Measurements from ENCODE around the gene NALCN.

DNA sequence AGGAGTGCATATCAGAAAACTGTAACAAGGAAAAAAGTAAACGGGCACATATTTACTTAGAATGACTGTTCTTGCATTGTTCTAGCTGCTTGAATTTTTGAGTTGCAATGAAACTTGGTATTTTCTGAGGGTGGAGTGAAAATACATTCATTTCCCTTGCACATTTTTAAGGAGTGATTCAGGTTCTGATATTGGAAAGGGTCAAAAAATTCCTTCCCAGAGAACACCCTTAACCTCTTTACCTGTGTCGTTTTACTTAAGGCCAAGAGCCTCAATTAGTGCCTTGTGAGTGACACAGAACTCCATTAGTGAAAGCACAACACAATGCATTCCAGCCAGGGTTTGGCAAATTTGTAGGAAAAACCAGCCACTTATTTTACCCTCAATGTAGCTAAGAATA is 38.5 kb upstream of the NALCN start:
- TF ChIP-seq, protein P1, sequence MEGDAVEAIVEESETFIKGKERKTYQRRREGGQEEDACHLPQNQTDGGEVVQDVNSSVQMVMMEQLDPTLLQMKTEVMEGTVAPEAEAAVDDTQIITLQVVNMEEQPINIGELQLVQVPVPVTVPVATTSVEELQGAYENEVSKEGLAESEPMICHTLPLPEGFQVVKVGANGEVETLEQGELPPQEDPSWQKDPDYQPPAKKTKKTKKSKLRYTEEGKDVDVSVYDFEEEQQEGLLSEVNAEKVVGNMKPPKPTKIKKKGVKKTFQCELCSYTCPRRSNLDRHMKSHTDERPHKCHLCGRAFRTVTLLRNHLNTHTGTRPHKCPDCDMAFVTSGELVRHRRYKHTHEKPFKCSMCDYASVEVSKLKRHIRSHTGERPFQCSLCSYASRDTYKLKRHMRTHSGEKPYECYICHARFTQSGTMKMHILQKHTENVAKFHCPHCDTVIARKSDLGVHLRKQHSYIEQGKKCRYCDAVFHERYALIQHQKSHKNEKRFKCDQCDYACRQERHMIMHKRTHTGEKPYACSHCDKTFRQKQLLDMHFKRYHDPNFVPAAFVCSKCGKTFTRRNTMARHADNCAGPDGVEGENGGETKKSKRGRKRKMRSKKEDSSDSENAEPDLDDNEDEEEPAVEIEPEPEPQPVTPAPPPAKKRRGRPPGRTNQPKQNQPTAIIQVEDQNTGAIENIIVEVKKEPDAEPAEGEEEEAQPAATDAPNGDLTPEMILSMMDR (IDR thresholded peaks at IDR 0.05 in 4 of 5, conservative IDR thresholded peaks at IDR 0.05 in 1 of 5): no peak
- TF ChIP-seq POLR2A (IDR thresholded peaks at IDR 0.05): no peak

All from gastrocnemius medialis (tissue), 4 donors.